ENCODE data around the gene UVRAG. TPM values are rescaled to one million over a fixed set of nuclear protein-coding genes. Genes with fewer than 3 reads are reported as not detected.

Gene UVRAG
- total RNA-seq, 4 donors from 2014 or later, result 27.1 to 35.9 (median 31.0) TPM

DNA sequence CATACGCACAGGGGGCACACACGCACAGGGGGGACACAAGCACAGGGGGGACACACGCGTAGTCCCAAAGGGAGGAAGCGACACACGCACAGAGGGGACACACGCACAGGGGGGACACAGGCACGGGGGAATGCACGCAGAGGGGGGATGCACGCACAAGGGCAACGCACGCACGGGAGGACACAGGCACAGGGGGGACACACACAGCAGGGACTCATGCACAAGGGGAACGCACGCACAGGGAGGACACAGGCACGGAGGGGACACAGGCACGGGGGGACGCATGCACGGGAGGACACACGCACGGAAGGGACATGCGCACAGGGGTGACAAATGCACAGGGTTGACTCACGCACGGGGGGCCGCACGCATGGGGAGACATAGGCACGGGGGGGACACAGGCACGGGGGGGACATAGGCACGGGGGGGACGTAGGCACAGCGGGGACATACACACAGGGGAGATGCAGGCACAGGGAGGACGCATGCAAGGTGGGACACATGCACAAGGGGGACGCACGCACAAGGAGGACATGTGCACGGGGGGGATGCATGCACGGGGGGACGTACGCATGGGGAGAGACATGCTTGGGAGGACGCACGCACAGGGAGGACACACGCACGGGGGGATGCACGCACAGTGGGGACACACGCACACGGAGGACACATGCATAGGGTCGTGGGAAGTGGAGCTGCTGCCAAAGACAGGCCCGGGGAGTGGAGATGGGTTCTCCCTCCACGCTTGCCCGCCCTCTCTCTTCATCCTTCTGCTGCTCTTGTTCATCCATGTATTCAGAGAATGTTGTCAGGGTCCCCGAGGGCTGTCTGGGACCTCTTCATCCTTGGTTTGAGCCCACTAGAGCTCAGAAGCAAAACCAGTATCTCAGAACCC is 350.1 kb downstream of the UVRAG start:
- DNase-seq, result no peak
- Histone ChIP-seq H3K27me3 (no peaks in the 10 kb centered on the region), H3K9me3 (no peaks in the 10 kb centered on the region), H3K27ac (no peak overlapping the region), H3K36me3 (no peaks in the 10 kb centered on the region), H3K4me1 (peaks cover 9 to 16% of the 10 kb centered on the region in 2 donors), H3K4me3 (replicated peaks in 1 of 3) (no peak overlapping the region)
- WGBS, 2 donors, result 90 to 91% methylated on average over 46 to 47 of the region's 50 CpGs
- TF ChIP-seq, protein P1, sequence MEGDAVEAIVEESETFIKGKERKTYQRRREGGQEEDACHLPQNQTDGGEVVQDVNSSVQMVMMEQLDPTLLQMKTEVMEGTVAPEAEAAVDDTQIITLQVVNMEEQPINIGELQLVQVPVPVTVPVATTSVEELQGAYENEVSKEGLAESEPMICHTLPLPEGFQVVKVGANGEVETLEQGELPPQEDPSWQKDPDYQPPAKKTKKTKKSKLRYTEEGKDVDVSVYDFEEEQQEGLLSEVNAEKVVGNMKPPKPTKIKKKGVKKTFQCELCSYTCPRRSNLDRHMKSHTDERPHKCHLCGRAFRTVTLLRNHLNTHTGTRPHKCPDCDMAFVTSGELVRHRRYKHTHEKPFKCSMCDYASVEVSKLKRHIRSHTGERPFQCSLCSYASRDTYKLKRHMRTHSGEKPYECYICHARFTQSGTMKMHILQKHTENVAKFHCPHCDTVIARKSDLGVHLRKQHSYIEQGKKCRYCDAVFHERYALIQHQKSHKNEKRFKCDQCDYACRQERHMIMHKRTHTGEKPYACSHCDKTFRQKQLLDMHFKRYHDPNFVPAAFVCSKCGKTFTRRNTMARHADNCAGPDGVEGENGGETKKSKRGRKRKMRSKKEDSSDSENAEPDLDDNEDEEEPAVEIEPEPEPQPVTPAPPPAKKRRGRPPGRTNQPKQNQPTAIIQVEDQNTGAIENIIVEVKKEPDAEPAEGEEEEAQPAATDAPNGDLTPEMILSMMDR (IDR thresholded peaks at IDR 0.05), result no peak
- no peak for TF ChIP-seq POLR2A (IDR thresholded peaks at IDR 0.05)
- intact Hi-C loops (cut with DNase I), result no loop called here

GRCh38 chr11:76166314-76166713 is 351.3 kb downstream of the UVRAG start:
- Histone ChIP-seq H3K9me3 (no peaks in the 10 kb centered on the region), H3K4me3 (replicated peaks in 1 of 3) (no peak overlapping the region), H3K36me3 (no peaks in the 10 kb centered on the region), H3K4me1 (peaks cover 9 to 12% of the 10 kb centered on the region in 2 donors), H3K27ac (no peak overlapping the region), H3K27me3 (no peaks in the 10 kb centered on the region)
- WGBS, 2 donors, result 83 to 90% methylated on average over 4 to 6 of the region's 6 CpGs
- intact Hi-C loops (cut with DNase I), result no loop called here
- TF ChIP-seq POLR2A (IDR thresholded peaks at IDR 0.05), result no peak
- TF ChIP-seq, protein P1 (IDR thresholded peaks at IDR 0.05), result no peak
- no peak for DNase-seq

GRCh38 chr11:76167590-76167989 is 352.6 kb downstream of the UVRAG start:
- 57 to 75% methylated on average over 13 of the region's 13 CpGs for WGBS, 2 donors
- Histone ChIP-seq H3K27me3 (no peaks in the 10 kb centered on the region), H3K4me3 (replicated peaks in 1 of 3) (no peak overlapping the region), H3K27ac (no peak overlapping the region), H3K4me1 (peaks cover 0 to under 1% of the 10 kb centered on the region in 2 donors), H3K36me3 (no peaks in the 10 kb centered on the region), H3K9me3 (no peaks in the 10 kb centered on the region)
- TF ChIP-seq, protein P1 (IDR thresholded peaks at IDR 0.05), result no peak
- TF ChIP-seq POLR2A (IDR thresholded peaks at IDR 0.05), result no peak
- DNase-seq, result no peak
- intact Hi-C loops (cut with DNase I), result no loop called here

- 76 to 79% methylated on average over 11 to 12 of the region's 15 CpGs for WGBS, 2 donors
- Histone ChIP-seq H3K9me3 (no peaks in the 10 kb centered on the region), H3K27me3 (no peaks in the 10 kb centered on the region), H3K4me3 (replicated peaks in 1 of 3) (no peak overlapping the region), H3K36me3 (no peaks in the 10 kb centered on the region), H3K4me1 (no peaks in the 10 kb centered on the region), H3K27ac (no peak overlapping the region)
- TF ChIP-seq, protein P1 (IDR thresholded peaks at IDR 0.05), result no peak
- no peak for DNase-seq
- intact Hi-C loops (cut with DNase I), result no loop called here
These were observed 354.5 kb downstream of the UVRAG start for GRCh38 chr11:76169473-76169896.

DNA sequence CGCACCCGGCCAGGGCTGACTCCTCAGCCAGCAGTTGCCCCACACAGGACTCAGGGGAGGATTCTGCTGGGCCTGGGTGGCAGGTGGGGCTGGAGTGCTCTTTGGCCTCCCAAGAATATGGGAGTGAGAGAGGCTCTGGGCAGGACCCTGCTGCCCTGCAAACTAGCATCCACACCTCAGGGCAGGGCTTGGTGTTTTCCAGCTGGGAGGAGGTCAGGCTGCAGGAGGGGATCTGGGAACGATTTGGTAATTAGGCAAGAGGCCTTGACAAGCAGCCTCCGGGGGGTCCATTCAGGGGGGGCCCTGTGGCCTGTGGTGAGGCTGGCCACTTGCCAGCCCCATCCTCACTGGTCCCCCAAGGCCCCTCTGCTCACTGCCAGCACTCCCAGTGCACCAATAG is 355.5 kb downstream of the UVRAG start:
- H3K27me3 ChIP-seq, result no peaks in the 10 kb centered on the region
- H3K4me1 ChIP-seq, result no peaks in the 10 kb centered on the region
- no peak for DNase-seq
- intact Hi-C loops (cut with DNase I), result no loop called here
- no peaks in the 10 kb centered on the region for H3K36me3 ChIP-seq
- WGBS, 2 donors, result 78 to 81% methylated on average over 3 of the region's 4 CpGs
- no peaks in the 10 kb centered on the region for H3K9me3 ChIP-seq
- H3K27ac ChIP-seq, result no peak overlapping the region
- no peak overlapping the region for H3K4me3 ChIP-seq (replicated peaks in 1 of 3)
- TF ChIP-seq, protein P1 (IDR thresholded peaks at IDR 0.05), result no peak
- TF ChIP-seq POLR2A (IDR thresholded peaks at IDR 0.05), result no peak
